ENCODE measurements around the gene PAK6. TPM values are rescaled to one million over a fixed set of nuclear protein-coding genes. Genes with fewer than 3 reads are reported as not detected.

Gene PAK6
- total and polyA plus RNA-seq, 9 of the 15 experiments (the other 6 are each of a cell fraction or from before 2014, with no cell fraction given), result 0.03 to 0.74 (median 0.16) TPM; not detected in 2

DNA sequence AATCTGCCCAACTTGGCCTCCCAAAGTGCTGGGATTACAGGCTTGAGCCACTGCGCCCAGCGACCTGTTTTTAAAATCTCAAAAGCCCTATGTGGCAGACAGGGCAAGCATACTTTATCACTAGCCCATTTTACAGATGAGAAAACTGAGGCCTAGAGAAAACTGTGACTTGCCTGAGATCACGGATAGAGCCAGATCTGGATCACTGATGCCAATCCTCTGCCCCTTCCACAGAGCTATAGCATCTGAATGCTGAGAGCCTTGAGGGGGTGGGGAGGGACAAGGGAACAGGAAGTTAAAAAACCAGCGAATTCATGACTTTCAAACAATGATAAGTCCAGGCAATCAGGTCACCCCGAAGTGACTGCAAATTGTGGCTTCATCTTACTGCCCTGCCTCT is 36.7 kb downstream of the PAK6 start (continued):
- TF ChIP-seq HDAC2 (IDR thresholded peaks at IDR 0.05) (peak; percentile 81; the same call in 1 of the 2 replicates), SMARCB1 (IDR thresholded peaks at IDR 0.05; ENCODE audit: insufficient read length, low read depth) (no peak), YBX1 (IDR thresholded peaks at IDR 0.05) (no peak), RBM25 (IDR thresholded peaks at IDR 0.05; ENCODE audit: low read depth, low read length, severe bottlenecking) (peak; percentile 89), ATF7 (IDR thresholded peaks at IDR 0.05) (no peak), KDM1A (IDR thresholded peaks at IDR 0.05) (peak; percentile 78 to 89), EP400 (IDR thresholded peaks at IDR 0.05) (no peak), CBX3 (IDR thresholded peaks at IDR 0.05; ENCODE audit: borderline replicate concordance in 1 of 2, low read length in 2 of 2) (peak in 1 of 2 experiments; percentile 55; a peak in 1 of 3 replicates), ZNF512 (tag; IDR thresholded peaks at IDR 0.05) (0 out of 2 replicates have a peak, but pooled peaks have one; percentile 1), ELF4 (CRISPR knock-in tag; IDR thresholded peaks at IDR 0.05) (no peak), JUNB (CRISPR knock-in tag; conservative IDR thresholded peaks at IDR 0.05) (no peak), HMG20A (CRISPR knock-in tag; conservative IDR thresholded peaks at IDR 0.05) (no peak), TSC22D4 (tag; IDR thresholded peaks at IDR 0.05) (no peak), ZNF175 (CRISPR knock-in tag; IDR thresholded peaks at IDR 0.05; ENCODE audit: low read depth) (no peak)
- TF ChIP-seq, protein P1, sequence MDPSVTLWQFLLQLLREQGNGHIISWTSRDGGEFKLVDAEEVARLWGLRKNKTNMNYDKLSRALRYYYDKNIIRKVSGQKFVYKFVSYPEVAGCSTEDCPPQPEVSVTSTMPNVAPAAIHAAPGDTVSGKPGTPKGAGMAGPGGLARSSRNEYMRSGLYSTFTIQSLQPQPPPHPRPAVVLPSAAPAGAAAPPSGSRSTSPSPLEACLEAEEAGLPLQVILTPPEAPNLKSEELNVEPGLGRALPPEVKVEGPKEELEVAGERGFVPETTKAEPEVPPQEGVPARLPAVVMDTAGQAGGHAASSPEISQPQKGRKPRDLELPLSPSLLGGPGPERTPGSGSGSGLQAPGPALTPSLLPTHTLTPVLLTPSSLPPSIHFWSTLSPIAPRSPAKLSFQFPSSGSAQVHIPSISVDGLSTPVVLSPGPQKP (CRISPR knock-in tag; IDR thresholded peaks at IDR 0.05), result no peak

Measured in K562 (cell line).